Inflammatory macrophage treated with lipopolysaccharide for 4 hours (primary cell): ENCODE measurements around the gene TRIM49D1.
"Not testable (repeated sequence)": the region's sequence is repeated elsewhere in the genome, so short reads cannot be mapped to it uniquely, and the experiment has no call there.

Experiments
- DNase-seq: peaks from one replicate; pipeline ENCODE4 v3.0.0-alpha.2; 2020

Gene TRIM49D1

GRCh38 chr11:89922195-89922660, at the start of gene TRIM49D1:
Gene TRIM49D1 (minus strand): TSS chr11:89922245. CDS start chr11:89917710, 4,535 bp downstream.
- no peak for DNase-seq

- not testable (repeated sequence) for DNase-seq
Observed at GRCh38 chr11:89965737-89966136, 43.7 kb upstream of the TRIM49D1 start, which contains the start of gene TRIM64. Gene TRIM64 (plus strand): TSS chr11:89966037. CDS start chr11:89968504, 2,467 bp downstream.

GRCh38 chr11:89960833-89961232, 38.8 kb upstream of the TRIM49D1 start:
- not testable (repeated sequence) for DNase-seq

- not testable (repeated sequence) for DNase-seq
Observed at GRCh38 chr11:89923764-89924163, 1.7 kb upstream of the TRIM49D1 start, which contains the start of gene TRIM49D2. Gene TRIM49D2 (plus strand): TSS chr11:89924064. CDS start chr11:89926762, 2,698 bp downstream.

- DNase-seq: not testable (repeated sequence)
Observed at GRCh38 chr11:89900809-89901208, 21.2 kb downstream of the TRIM49D1 start.

- not testable (repeated sequence) for DNase-seq
Observed at GRCh38 chr11:89893245-89893644, 28.8 kb downstream of the TRIM49D1 start.

- not testable (repeated sequence) for DNase-seq
Observed at GRCh38 chr11:89877511-89877910, 44.5 kb downstream of the TRIM49D1 start.

- DNase-seq: not testable (repeated sequence)
Observed at GRCh38 chr11:89872588-89872987, 49.5 kb downstream of the TRIM49D1 start.

GRCh38 chr11:89865223-89865622, 56.8 kb downstream of the TRIM49D1 start:
- not testable (repeated sequence) for DNase-seq

GRCh38 chr11:89863906-89864704, 57.9 kb downstream of the TRIM49D1 start:
- DNase-seq: not testable (repeated sequence)
